KMS-11 (cell line): Measurements from ENCODE around the gene ICAM4.
"Not testable (repeated sequence)": the region's sequence is repeated elsewhere in the genome, so short reads cannot be mapped to it uniquely, and the experiment has no call there.

Experiments used
- H2AFZ ChIP-seq: fragments of 200-600 bp; sonication (generic); 2 replicates; pipeline ENCODE4 v1.6.1; 2016; ENCODE audit warnings: antibody characterized with exemption, mixed run types, low read depth
- H3K27ac ChIP-seq: fragments of 200-600 bp; sonication (generic); 2 replicates; pipeline ENCODE4 v1.6.1; 2016; ENCODE audit warnings: mild to moderate bottlenecking, mixed run types
- H3K27me3 ChIP-seq: fragments of 200-600 bp; sonication (generic); 2 replicates; pipeline ENCODE4 v1.6.1; 2017; ENCODE audit warnings: mild to moderate bottlenecking, low read depth, mixed run types, moderate library complexity; ENCODE audit not compliant: insufficient read depth
- H3K36me3 ChIP-seq: fragments of 200-600 bp; sonication (generic); 2 replicates; pipeline ENCODE4 v1.6.1; 2017; ENCODE audit warnings: mild to moderate bottlenecking, mixed run types; ENCODE audit not compliant: insufficient read depth
- H3K4me1 ChIP-seq: fragments of 200-600 bp; sonication (generic); 2 replicates; pipeline ENCODE4 v1.6.1; 2016; ENCODE audit warnings: mild to moderate bottlenecking, low read depth, mixed run types; ENCODE audit not compliant: poor library complexity, severe bottlenecking
- H3K4me2 ChIP-seq: fragments of 200-600 bp; sonication (generic); 2 replicates; pipeline ENCODE4 v1.7.0; 2016; ENCODE audit warnings: mild to moderate bottlenecking, mixed run types
- H3K4me3 ChIP-seq: fragments of 200-600 bp; sonication (generic); IDR thresholded peaks from 2 replicates; pipeline ENCODE4 v1.6.1; 2017; ENCODE audit warnings: low read depth, low read length, mixed read lengths; ENCODE audit not compliant: insufficient read depth
- H3K79me2 ChIP-seq: fragments of 200-600 bp; sonication (generic); 2 replicates; pipeline ENCODE4 v1.6.1; 2016; ENCODE audit warnings: low read depth, mixed run types; ENCODE audit not compliant: insufficient read depth
- H3K9ac ChIP-seq: fragments of 200-600 bp; sonication (generic); 2 replicates; pipeline ENCODE4 v1.6.1; 2016; ENCODE audit warnings: mild to moderate bottlenecking, mixed run types
- H4K20me1 ChIP-seq: fragments of 200-600 bp; sonication (generic); 2 replicates; pipeline ENCODE4 v1.6.1; 2016; ENCODE audit warnings: mild to moderate bottlenecking, mixed run types; ENCODE audit not compliant: insufficient read depth
- CTCF ChIP-seq: fragments of 200-600 bp; sonication (generic); conservative IDR thresholded peaks from 2 replicates; pipeline ENCODE4 v1.6.1; 2017; ENCODE audit warnings: low read depth, mild to moderate bottlenecking, antibody characterized with exemption, low read length, moderate library complexity, mixed read lengths

The ICAM4 gene

GRCh38 chr19:10286803-10287737 is at the start of gene ICAM4:
Gene ICAM4, plus strand, starts transcription at chr19:10286955. Its CDS starts 58 bp downstream, at chr19:10287013.
- H3K9ac ChIP-seq = no peak within 1 kb of the TSS
- H3K79me2 ChIP-seq = no peaks in the 10 kb centered on the region
- H3K4me2 ChIP-seq = no peak within 1 kb of the TSS
- no peaks in the 10 kb centered on the region for H4K20me1 ChIP-seq
- TF ChIP-seq CTCF = no peak
- no peak within 1 kb of the TSS for H3K4me3 ChIP-seq
- H3K27me3 ChIP-seq = peaks cover 24% of the 10 kb centered on the region
- H3K36me3 ChIP-seq = no peaks in the 10 kb centered on the region
- H3K4me1 ChIP-seq = peaks cover 20% of the 10 kb centered on the region
- H3K27ac ChIP-seq = no peak within 1 kb of the TSS
- H2AFZ ChIP-seq = no peak within 1 kb of the TSS

- no peak overlapping the region for H3K4me3 ChIP-seq
- H3K4me1 ChIP-seq = peaks cover 4% of the 10 kb centered on the region
These were observed 49.1 kb upstream of the ICAM4 start for GRCh38 chr19:10237702-10238101.

GRCh38 chr19:10238172-10238783 is 48.5 kb upstream of the ICAM4 start:
- Histone ChIP-seq H3K27ac (no peak overlapping the region), H3K27me3 (no peaks in the 10 kb centered on the region), H3K79me2 (no peaks in the 10 kb centered on the region), H4K20me1 (no peaks in the 10 kb centered on the region), H3K36me3 (no peaks in the 10 kb centered on the region), H3K4me1 (no peaks in the 10 kb centered on the region), H3K4me3 (no peak overlapping the region), H2AFZ (no peak overlapping the region), H3K4me2 (no peak overlapping the region), H3K9ac (no peak overlapping the region)
- no peak for TF ChIP-seq CTCF

More at GRCh38 chr19:10237702-10238101, 49.1 kb upstream of the ICAM4 start:
- no peaks in the 10 kb centered on the region for H3K79me2 ChIP-seq
- no peaks in the 10 kb centered on the region for H3K36me3 ChIP-seq
- H3K4me2 ChIP-seq = no peak overlapping the region
- no peak overlapping the region for H2AFZ ChIP-seq
- no peak overlapping the region for H3K9ac ChIP-seq
- H4K20me1 ChIP-seq = no peaks in the 10 kb centered on the region
- TF ChIP-seq CTCF = no peak
- no peak overlapping the region for H3K27ac ChIP-seq
- H3K27me3 ChIP-seq = no peaks in the 10 kb centered on the region

GRCh38 chr19:10241826-10242449 is 44.8 kb upstream of the ICAM4 start:
- H4K20me1 ChIP-seq, H2AFZ ChIP-seq, H3K4me2 ChIP-seq, H3K27ac ChIP-seq, H3K9ac ChIP-seq, H3K36me3 ChIP-seq, H3K4me3 ChIP-seq, H3K79me2 ChIP-seq, H3K27me3 ChIP-seq: not testable (repeated sequence)
- peaks cover 13% of the 10 kb centered on the region for H3K4me1 ChIP-seq
